Central memory CD4-positive, alpha-beta T cell (primary cell): ENCODE data around the gene DYNLT2B.
"Not testable (repeated sequence)": the region's sequence is repeated elsewhere in the genome, so short reads cannot be mapped to it uniquely, and the experiment has no call there.

ENCODE experiments used
- DNase-seq: peaks from one replicate; pipeline ENCODE4 v3.0.0; 2022

The DYNLT2B gene

GRCh38 chr3:196268284-196269163, 49.5 kb downstream of the DYNLT2B start:
- DNase-seq, result no peak

GRCh38 chr3:196263819-196264218, 54.2 kb downstream of the DYNLT2B start:
- no peak for DNase-seq

GRCh38 chr3:196260784-196261183, 57.3 kb downstream of the DYNLT2B start:
- no peak for DNase-seq

- DNase-seq, result no peak
These were observed 62.3 kb downstream of the DYNLT2B start for GRCh38 chr3:196255776-196256175.

- no peak for DNase-seq
These were observed 63.4 kb downstream of the DYNLT2B start for GRCh38 chr3:196254376-196255283.

GRCh38 chr3:196251918-196252317, 66.1 kb downstream of the DYNLT2B start:
- DNase-seq, result no peak

GRCh38 chr3:196246612-196247308, 71.3 kb downstream of the DYNLT2B start:
- peak; percentile 45 for DNase-seq

GRCh38 chr3:196244166-196244565, 73.9 kb downstream of the DYNLT2B start:
- DNase-seq, result not testable (repeated sequence)

- DNase-seq, result no peak
These were observed 76.3 kb downstream of the DYNLT2B start for GRCh38 chr3:196241704-196242103.
